Lung (tissue), 12 donors: ENCODE results near the gene ADAT1. TPM values are rescaled to one million over a fixed set of nuclear protein-coding genes. Genes with fewer than 3 reads are reported as not detected.

ENCODE experiments used
- ATAC-seq: fragments of 200-7000 bp; cut with Tn5 transposase; one replicate; pipeline ENCODE4 v1.9.1; 2020; ENCODE audit warnings: moderate number of reproducible peaks; ENCODE audit not compliant: insufficient read depth, low FRiP score
- DNase-seq, 3 donors: peaks; one replicate each; pipeline ENCODE4 v3.0.0-alpha.2; 2013 to 2017
- H3K27ac ChIP-seq, 2 donors: one replicate each; pipeline ENCODE4 v1.5.1; 2013; ENCODE audit warnings: mild to moderate bottlenecking in 2 of 2, moderate library complexity in 2 of 2, control low read depth in 1 of 2, inconsistent platforms in 1 of 2, low read depth in 1 of 2, low read length in 1 of 2
- H3K27me3 ChIP-seq, 3 donors: one replicate each; pipeline ENCODE4 v1.5.1; 2013; ENCODE audit warnings: low read length in 2 of 3; ENCODE audit not compliant: control insufficient read depth in 3 of 3, insufficient read depth in 3 of 3
- H3K36me3 ChIP-seq, 4 donors: one replicate each; pipeline ENCODE4 v1.5.1; 2013; ENCODE audit warnings: low read length in 4 of 4, mild to moderate bottlenecking in 1 of 4, moderate library complexity in 1 of 4; ENCODE audit not compliant: control insufficient read depth in 4 of 4, insufficient read depth in 4 of 4
- H3K4me1 ChIP-seq, 5 donors: one replicate each; pipeline ENCODE4 v1.5.1; 2013; ENCODE audit warnings: low read length in 5 of 5, mild to moderate bottlenecking in 2 of 5, moderate library complexity in 1 of 5; ENCODE audit not compliant: control insufficient read depth in 5 of 5, insufficient read depth in 5 of 5
- H3K4me3 ChIP-seq: one replicate; pipeline ENCODE4 v1.5.1; 2013; ENCODE audit warnings: mild to moderate bottlenecking, control low read depth, moderate library complexity
- H3K9ac ChIP-seq, 2 donors: one replicate each; pipeline ENCODE4 v1.5.1; 2013; ENCODE audit warnings: low read length in 2 of 2, control low read depth in 1 of 2; ENCODE audit not compliant: insufficient read depth in 1 of 2
- H3K9me3 ChIP-seq, 4 donors: one replicate each; pipeline ENCODE4 v1.5.1; 2013; ENCODE audit warnings: low read length in 3 of 4, mild to moderate bottlenecking in 1 of 4, moderate library complexity in 1 of 4; ENCODE audit not compliant: control insufficient read depth in 4 of 4, insufficient read depth in 3 of 4
- CTCF ChIP-seq: IDR thresholded peaks from 2 replicates; pipeline ENCODE4 v1.5.1; 2012; ENCODE audit warnings: mild to moderate bottlenecking; ENCODE audit errors: control extremely low read depth, extremely low read depth
- WGBS, 2 donors: extraction: QIAGEN DNeasy Blood & Tissue Kit; methylation state at CpG; one replicate each; pipeline ENCODE4 v1.1.7; 2013; 5-methylcytosine and 5-hydroxymethylcytosine counted together
- polyA plus RNA-seq, 2 donors: library from polyadenylated mRNA; stranded (reverse); fragments of 200-250 nt; gene quantifications; one replicate each; pipeline ENCODE4 v1.2.1, GENCODE V29; 2013
- total RNA-seq, 2 donors: library from RNA; depleted of rRNA in 1 of 2; stranded (reverse); fragments of >200 nt in 1 of 2; gene quantifications; one replicate each; pipeline ENCODE4 v1.2.1, GENCODE V29; 2014 to 2021
- donor health status: control.
- donor health status: control.
- donor health status: Bipolar disorder and iron deficiency.
- donor health status: healthy.
- donor health status: DM: yes; HTN: yes; CAD: no.

The ADAT1 gene
- total and polyA plus RNA-seq, 4 donors: 14.2 to 52.6 (median 39.3) TPM

- DNase-seq: no peak
- peaks cover 30 to 45% (median 38%) of the 10 kb centered on the region in 4 donors for H3K36me3 ChIP-seq
- H3K4me3 ChIP-seq: no peak overlapping the region
- TF ChIP-seq CTCF: no peak
- H3K27ac ChIP-seq: no peak overlapping the region
- no peaks in the 10 kb centered on the region for H3K4me1 ChIP-seq
- no peak overlapping the region for H3K9ac ChIP-seq
- ATAC-seq: no peak
- no peaks in the 10 kb centered on the region for H3K27me3 ChIP-seq
- peaks cover 0 to 4% (median 1%) of the 10 kb centered on the region in 4 donors for H3K9me3 ChIP-seq
- 95 to 100% methylated on average over 1 of the region's 1 CpG for WGBS, 2 donors
These were observed 16.6 kb downstream of the ADAT1 start for GRCh38 chr16:75606507-75606906.

GRCh38 chr16:75603241-75603640, 19.8 kb downstream of the ADAT1 start:
- DNase-seq (no peak), ATAC-seq (no peak)
- H3K9me3 ChIP-seq: peaks cover 0 to 4% (median 1%) of the 10 kb centered on the region in 4 donors
- H3K27ac ChIP-seq: no peak overlapping the region
- no peak overlapping the region for H3K4me3 ChIP-seq
- 89 to 92% methylated on average over 4 of the region's 4 CpGs for WGBS, 2 donors
- H3K9ac ChIP-seq: no peak overlapping the region
- H3K27me3 ChIP-seq: no peaks in the 10 kb centered on the region
- TF ChIP-seq CTCF: no peak
- H3K36me3 ChIP-seq: peaks cover 33 to 40% (median 38%) of the 10 kb centered on the region in 4 donors
- no peaks in the 10 kb centered on the region for H3K4me1 ChIP-seq

GRCh38 chr16:75599452-75600277, 23.4 kb downstream of the ADAT1 start:
- DNase-seq: no peak
- H3K9me3 ChIP-seq: peaks cover 0 to 7% (median 3%) of the 10 kb centered on the region in 4 donors
- no peak overlapping the region for H3K4me3 ChIP-seq
- H3K9ac ChIP-seq: no peak overlapping the region
- H3K4me1 ChIP-seq: no peaks in the 10 kb centered on the region
- no peak overlapping the region for H3K27ac ChIP-seq
- no peaks in the 10 kb centered on the region for H3K27me3 ChIP-seq
- TF ChIP-seq CTCF: no peak
- 90 to 96% methylated on average over 6 of the region's 6 CpGs for WGBS, 2 donors
- ATAC-seq: no peak
- H3K36me3 ChIP-seq: peaks cover 30 to 38% (median 33%) of the 10 kb centered on the region in 4 donors
